ENCODE data around the gene MIER2.

DNA sequence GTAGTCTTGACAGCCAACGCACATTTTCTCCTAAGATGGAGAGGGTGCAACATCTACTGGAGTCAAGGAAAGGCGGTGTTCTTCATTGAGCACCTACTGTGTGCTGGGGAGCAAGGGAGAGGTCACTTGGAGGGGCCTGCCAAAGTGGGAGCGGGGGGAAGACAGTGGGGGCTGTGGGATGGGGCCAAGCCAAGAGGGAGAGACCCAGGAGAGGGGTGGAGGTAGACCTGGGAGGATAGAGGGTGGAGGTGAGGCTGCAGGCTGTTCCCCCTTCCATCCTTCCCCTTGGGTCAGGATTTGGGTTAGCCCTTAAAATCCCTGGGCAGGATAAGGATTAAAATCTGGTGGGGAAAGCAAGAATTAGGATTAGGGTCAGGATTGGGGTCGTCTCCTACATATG, 51.6 kb downstream of the MIER2 start:
- TF ChIP-seq, protein P1, sequence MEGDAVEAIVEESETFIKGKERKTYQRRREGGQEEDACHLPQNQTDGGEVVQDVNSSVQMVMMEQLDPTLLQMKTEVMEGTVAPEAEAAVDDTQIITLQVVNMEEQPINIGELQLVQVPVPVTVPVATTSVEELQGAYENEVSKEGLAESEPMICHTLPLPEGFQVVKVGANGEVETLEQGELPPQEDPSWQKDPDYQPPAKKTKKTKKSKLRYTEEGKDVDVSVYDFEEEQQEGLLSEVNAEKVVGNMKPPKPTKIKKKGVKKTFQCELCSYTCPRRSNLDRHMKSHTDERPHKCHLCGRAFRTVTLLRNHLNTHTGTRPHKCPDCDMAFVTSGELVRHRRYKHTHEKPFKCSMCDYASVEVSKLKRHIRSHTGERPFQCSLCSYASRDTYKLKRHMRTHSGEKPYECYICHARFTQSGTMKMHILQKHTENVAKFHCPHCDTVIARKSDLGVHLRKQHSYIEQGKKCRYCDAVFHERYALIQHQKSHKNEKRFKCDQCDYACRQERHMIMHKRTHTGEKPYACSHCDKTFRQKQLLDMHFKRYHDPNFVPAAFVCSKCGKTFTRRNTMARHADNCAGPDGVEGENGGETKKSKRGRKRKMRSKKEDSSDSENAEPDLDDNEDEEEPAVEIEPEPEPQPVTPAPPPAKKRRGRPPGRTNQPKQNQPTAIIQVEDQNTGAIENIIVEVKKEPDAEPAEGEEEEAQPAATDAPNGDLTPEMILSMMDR (conservative IDR thresholded peaks at IDR 0.05) = no peak
- no peak for TF ChIP-seq ZFX (IDR thresholded peaks at IDR 0.05)
